ENCODE measurements around the gene CIB1. TPM values are rescaled to one million over a fixed set of nuclear protein-coding genes. Genes with fewer than 3 reads are reported as not detected.

The CIB1 gene
- polyA plus RNA-seq, 1 experiment, result 40.4 TPM

DNA sequence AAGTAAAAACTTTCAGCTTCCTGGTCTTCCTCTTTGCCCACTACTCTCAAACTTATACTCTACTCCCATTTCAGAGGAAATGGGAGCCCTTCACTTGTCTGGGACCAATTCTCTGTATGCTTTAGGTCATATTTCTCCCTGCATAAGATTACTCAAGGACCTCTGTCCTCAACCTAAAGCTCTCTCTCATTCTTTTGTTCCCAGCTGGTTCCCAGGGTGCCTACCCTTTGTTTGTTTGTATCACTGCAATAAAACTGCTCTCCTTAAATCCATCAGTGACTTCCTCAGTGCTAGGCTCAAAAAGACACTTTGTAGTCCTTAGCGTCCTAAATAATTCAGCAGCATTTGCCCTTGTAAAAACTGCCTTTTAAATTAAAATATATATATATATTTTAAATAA lies 34.7 kb upstream of the CIB1 start:
- DNase-seq (ENCODE audit: low read depth, low spot score), result no peak
- Histone ChIP-seq H3K27ac (ENCODE audit: low read depth, low read length) (no peak overlapping the region), H3K27me3 (ENCODE audit: control insufficient read depth, insufficient read depth, low read length) (no peaks in the 10 kb centered on the region), H3K9me3 (ENCODE audit: control insufficient read depth, insufficient read depth, low read length) (peaks cover 5% of the 10 kb centered on the region; the same call in 1 of the 2 replicates), H3K4me3 (ENCODE audit: low read depth, low read length) (no peak overlapping the region)
- TF ChIP-seq, protein P1, sequence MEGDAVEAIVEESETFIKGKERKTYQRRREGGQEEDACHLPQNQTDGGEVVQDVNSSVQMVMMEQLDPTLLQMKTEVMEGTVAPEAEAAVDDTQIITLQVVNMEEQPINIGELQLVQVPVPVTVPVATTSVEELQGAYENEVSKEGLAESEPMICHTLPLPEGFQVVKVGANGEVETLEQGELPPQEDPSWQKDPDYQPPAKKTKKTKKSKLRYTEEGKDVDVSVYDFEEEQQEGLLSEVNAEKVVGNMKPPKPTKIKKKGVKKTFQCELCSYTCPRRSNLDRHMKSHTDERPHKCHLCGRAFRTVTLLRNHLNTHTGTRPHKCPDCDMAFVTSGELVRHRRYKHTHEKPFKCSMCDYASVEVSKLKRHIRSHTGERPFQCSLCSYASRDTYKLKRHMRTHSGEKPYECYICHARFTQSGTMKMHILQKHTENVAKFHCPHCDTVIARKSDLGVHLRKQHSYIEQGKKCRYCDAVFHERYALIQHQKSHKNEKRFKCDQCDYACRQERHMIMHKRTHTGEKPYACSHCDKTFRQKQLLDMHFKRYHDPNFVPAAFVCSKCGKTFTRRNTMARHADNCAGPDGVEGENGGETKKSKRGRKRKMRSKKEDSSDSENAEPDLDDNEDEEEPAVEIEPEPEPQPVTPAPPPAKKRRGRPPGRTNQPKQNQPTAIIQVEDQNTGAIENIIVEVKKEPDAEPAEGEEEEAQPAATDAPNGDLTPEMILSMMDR (IDR thresholded peaks at IDR 0.05; ENCODE audit: low read depth, low read length), result no peak
- CTCF ChIA-PET, result interaction anchor here (0.7 to 1.4 kb wide), 2 partner anchors 52 to 73 kb away, joined by 3 to 8 read pairs; no protein-coding TSS in a partner anchor
- POLR2A ChIA-PET, result interaction anchor here (0.7 to 1.5 kb wide), 2 partner anchors 9 to 10 kb away, joined by 5 to 6 read pairs; no protein-coding TSS in a partner anchor

DNA sequence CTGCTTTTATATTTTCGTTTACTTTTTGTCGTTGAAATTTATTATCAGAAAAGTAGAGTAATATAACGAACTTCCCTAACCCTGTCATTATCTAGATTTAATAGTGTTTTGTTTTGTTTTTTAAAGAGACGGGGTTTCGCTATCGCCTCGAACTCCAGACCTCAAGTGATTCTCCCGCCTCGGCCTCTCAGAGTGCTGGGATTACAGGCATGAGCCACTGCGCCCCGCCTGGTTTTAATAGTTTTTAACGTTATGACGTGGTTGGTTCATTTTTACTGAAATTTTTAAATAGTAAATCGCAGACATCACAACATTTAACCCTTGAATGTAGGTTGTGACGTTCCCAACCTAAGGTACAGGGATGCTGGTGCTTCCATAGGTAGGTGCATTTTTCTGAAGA lies 32.7 kb upstream of the CIB1 start:
- TF ChIP-seq, protein P1 (IDR thresholded peaks at IDR 0.05; ENCODE audit: low read depth, low read length), result no peak
- peak overlapping the region; percentile 94 for H3K4me3 ChIP-seq (ENCODE audit: low read depth, low read length)
- CTCF ChIA-PET, result interaction anchor here (0.8 kb wide), 1 partner anchor 173 kb away, joined by 6 read pairs; no protein-coding TSS in a partner anchor
- H3K27ac ChIP-seq (ENCODE audit: low read depth, low read length), result peak overlapping the region; percentile 91
- DNase-seq (ENCODE audit: low read depth, low spot score), result no peak
- POLR2A ChIA-PET, result interaction anchor here (0.6 to 0.9 kb wide), 2 partner anchors 29 to 33 kb away, joined by 6 read pairs; partner anchors contain the start of genes CIB1 and GDPGP1
- H3K27me3 ChIP-seq (ENCODE audit: control insufficient read depth, insufficient read depth, low read length), result no peaks in the 10 kb centered on the region
- H3K9me3 ChIP-seq (ENCODE audit: control insufficient read depth, insufficient read depth, low read length), result peaks cover 5% of the 10 kb centered on the region; the same call in 1 of the 2 replicates

DNA sequence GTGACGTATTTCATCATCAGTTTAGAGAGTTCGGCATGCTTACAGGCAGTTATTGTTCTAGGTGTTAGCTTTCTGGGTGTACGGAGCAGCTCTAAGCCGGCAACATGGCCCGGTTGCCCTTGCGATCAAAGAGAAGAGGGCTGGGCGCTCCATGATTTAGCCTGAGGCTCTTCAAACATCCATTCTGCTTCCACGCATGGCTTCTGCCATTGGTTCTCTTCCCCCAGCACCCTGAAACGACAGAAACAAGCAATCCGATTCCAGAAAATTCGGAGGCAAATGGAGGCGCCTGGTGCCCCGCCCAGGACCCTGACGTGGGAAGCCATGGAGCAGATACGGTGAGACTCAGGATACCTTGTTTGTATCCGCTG lies 32.3 kb upstream of the CIB1 start:
- CTCF ChIA-PET, result no interaction called here
- H3K27ac ChIP-seq (ENCODE audit: low read depth, low read length), result peak overlapping the region; percentile 91
- H3K27me3 ChIP-seq (ENCODE audit: control insufficient read depth, insufficient read depth, low read length), result no peaks in the 10 kb centered on the region
- peaks cover 5% of the 10 kb centered on the region; the same call in 1 of the 2 replicates for H3K9me3 ChIP-seq (ENCODE audit: control insufficient read depth, insufficient read depth, low read length)
- POLR2A ChIA-PET, result interaction anchor here (0.6 to 0.9 kb wide), 3 partner anchors 28 to 265 kb away, joined by 3 to 6 read pairs (median 6); partner anchors contain the start of genes CIB1 and GDPGP1
- TF ChIP-seq, protein P1 (IDR thresholded peaks at IDR 0.05; ENCODE audit: low read depth, low read length), result no peak
- H3K4me3 ChIP-seq (ENCODE audit: low read depth, low read length), result peak overlapping the region; percentile 94
- no peak for DNase-seq (ENCODE audit: low read depth, low spot score)

DNA sequence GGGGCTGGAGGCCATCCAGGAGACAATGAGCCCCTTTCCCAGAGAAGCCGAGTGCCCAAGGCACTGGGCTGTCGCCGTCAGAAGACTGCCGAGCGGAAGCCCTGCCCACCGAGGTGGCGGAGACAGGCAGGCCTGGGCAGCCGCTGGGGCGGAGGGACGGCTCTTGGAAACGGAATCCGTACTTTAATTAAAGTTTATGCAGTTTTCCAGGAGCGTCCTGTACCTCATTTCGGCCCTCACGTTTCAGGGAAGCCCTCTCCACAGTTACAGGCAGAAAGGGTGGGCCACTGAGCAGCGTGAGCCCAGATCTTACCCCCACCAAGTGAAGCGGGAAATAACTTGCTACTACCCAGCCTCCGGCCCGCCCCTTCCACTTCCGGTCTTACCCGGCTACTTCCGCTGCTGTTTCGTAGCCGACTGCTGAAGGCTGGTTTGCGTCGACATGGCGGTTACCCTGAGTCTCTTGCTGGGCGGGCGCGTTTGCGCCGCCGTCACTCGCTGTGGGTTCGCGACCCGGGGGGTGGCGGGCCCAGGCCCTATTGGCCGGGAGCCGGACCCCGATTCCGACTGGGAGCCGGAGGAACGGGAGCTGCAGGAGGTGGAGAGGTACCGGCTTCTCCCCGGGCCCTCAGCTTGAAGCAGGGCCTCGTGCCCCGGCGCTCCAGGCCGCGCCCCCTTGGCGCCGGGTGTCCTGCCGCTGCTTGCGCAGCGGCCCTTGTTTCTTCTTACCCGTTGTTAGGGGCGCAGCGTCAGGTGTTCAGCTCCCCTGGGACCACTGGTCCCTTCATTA lies 31.7 kb upstream of the CIB1 start, which contains the start of gene NGRN:
NGRN (plus strand) TSS at position 402 of the 790 bp plus-strand sequence; CDS start at position 443, 41 bp downstream.
- CTCF ChIA-PET, result no interaction called here
- H3K4me3 ChIP-seq (ENCODE audit: low read depth, low read length), result peak within 1 kb of the TSS; percentile 94
- peaks cover 5% of the 10 kb centered on the region; the same call in 1 of the 2 replicates for H3K9me3 ChIP-seq (ENCODE audit: control insufficient read depth, insufficient read depth, low read length)
- peak; percentile 53 for DNase-seq (ENCODE audit: low read depth, low spot score)
- H3K27ac ChIP-seq (ENCODE audit: low read depth, low read length), result peak within 1 kb of the TSS; percentile 91
- POLR2A ChIA-PET, result interaction anchor here (0.6 to 0.9 kb wide), 3 partner anchors 28 to 266 kb away, joined by 3 to 6 read pairs (median 6); partner anchors contain the start of genes CIB1 and GDPGP1
- TF ChIP-seq, protein P1 (IDR thresholded peaks at IDR 0.05; ENCODE audit: low read depth, low read length), result no peak
- H3K27me3 ChIP-seq (ENCODE audit: control insufficient read depth, insufficient read depth, low read length), result no peaks in the 10 kb centered on the region

DNA sequence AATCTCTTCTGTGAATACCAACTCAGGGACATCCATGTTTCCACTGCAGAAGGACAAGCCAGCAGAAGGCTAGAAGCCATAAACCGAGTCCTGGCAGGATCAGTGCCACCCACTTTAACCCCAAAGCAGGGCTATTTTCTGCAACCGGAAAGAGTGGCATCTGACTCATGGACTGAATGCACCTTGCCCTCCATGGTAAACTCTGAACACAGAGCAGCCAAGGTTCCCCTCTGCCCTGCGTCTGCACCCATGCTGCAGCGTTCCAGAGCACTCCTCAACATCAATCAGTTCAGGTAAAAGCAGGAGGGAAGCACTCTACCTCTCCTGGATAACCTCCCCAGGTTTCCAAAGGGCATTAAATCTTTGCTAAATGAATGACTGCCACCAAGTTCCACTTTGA lies 30.9 kb upstream of the CIB1 start:
- Histone ChIP-seq H3K27ac (ENCODE audit: low read depth, low read length) (peak overlapping the region; percentile 91), H3K4me3 (ENCODE audit: low read depth, low read length) (peak overlapping the region; percentile 94), H3K27me3 (ENCODE audit: control insufficient read depth, insufficient read depth, low read length) (no peaks in the 10 kb centered on the region), H3K9me3 (ENCODE audit: control insufficient read depth, insufficient read depth, low read length) (peaks cover 5% of the 10 kb centered on the region; the same call in 1 of the 2 replicates)
- ChIA-PET CTCF (no interaction called here), POLR2A (no interaction called here)
- DNase-seq (ENCODE audit: low read depth, low spot score), result no peak
- TF ChIP-seq, protein P1 (IDR thresholded peaks at IDR 0.05; ENCODE audit: low read depth, low read length), result no peak

Data from AG04450 (cell line).